HEK293 (cell line): ENCODE results near the gene KIF2C.

Experiments used
- CTCF ChIA-PET: fragments of 350-600 bp; formaldehyde crosslinking; extraction: SDS; loops from one replicate; lab custom pipeline; 2021; ENCODE audit warnings: antibody characterized with exemption; lab: Yijun Ruan, JAX
- POLR2A ChIA-PET: fragments of 300-600 bp; formaldehyde crosslinking; extraction: SDS; loops from one replicate; lab custom pipeline; 2020; ENCODE audit warnings: antibody characterized with exemption, inconsistent platforms; lab: Yijun Ruan, JAX
- H3K27ac ChIP-seq: fragments of 200-500 bp; sonication (Bioruptor generic); 2 replicates; pipeline ENCODE4 v1.5.1; 2014; ENCODE audit warnings: low read depth, low read length, control low read depth, inconsistent platforms; ENCODE audit errors: extremely low read depth
- H3K36me3 ChIP-seq, 2 experiments: fragments of 200-500 bp in 1 of 2; sonication (Bioruptor generic) in 1 of 2; 1 replicate in 1 of 2; 2 replicates in 1 of 2; pipeline ENCODE4 v1.5.1; 2014 to 2017; ENCODE audit warnings: inconsistent platforms in 2 of 2, low read length in 2 of 2; ENCODE audit not compliant: control insufficient read depth in 2 of 2, insufficient read depth in 1 of 2
- H3K4me1 ChIP-seq: fragments of 200-500 bp; sonication (Bioruptor generic); 2 replicates; pipeline ENCODE4 v1.5.1; 2014; ENCODE audit warnings: mild to moderate bottlenecking, low read length, inconsistent platforms; ENCODE audit not compliant: control insufficient read depth, insufficient read depth
- H3K4me3 ChIP-seq: 2 replicates; pipeline ENCODE4 v1.5.1; 2011; ENCODE audit warnings: low read depth, mild to moderate bottlenecking, control low read depth, low read length, moderate library complexity
- H3K9me3 ChIP-seq: fragments of 200-500 bp; sonication (Bioruptor generic); 2 replicates; pipeline ENCODE4 v1.5.1; 2014; ENCODE audit warnings: low read depth, low read length, inconsistent platforms; ENCODE audit not compliant: control insufficient read depth, insufficient read depth
- REPIN1 ChIP-seq: fragments of 450-650 bp; formaldehyde crosslinking; IDR thresholded peaks from 2 replicates; pipeline ENCODE4 v1.5.1; 2017; ENCODE audit warnings: missing biosample characterization, missing genetic modification characterization, low read depth
- ZBTB1 ChIP-seq: fragments of 450-650 bp; formaldehyde crosslinking; IDR thresholded peaks from 2 replicates; pipeline ENCODE4 v1.5.1; 2016; ENCODE audit warnings: missing biosample characterization, missing genetic modification characterization
- ZFP37 ChIP-seq: fragments of 450-650 bp; formaldehyde crosslinking; IDR thresholded peaks from 2 replicates; pipeline ENCODE4 v1.5.1; 2016; ENCODE audit warnings: missing biosample characterization, missing genetic modification characterization
- ZNF133 ChIP-seq: fragments of 450-650 bp; formaldehyde crosslinking; IDR thresholded peaks from 2 replicates; pipeline ENCODE4 v1.5.1; 2016; ENCODE audit warnings: missing biosample characterization, missing genetic modification characterization
- ZNF248 ChIP-seq: fragments of 450-650 bp; formaldehyde crosslinking; IDR thresholded peaks from 2 replicates; pipeline ENCODE4 v1.5.1; 2017; ENCODE audit warnings: missing biosample characterization, missing genetic modification characterization
- ZNF335 ChIP-seq: fragments of 450-650 bp; formaldehyde crosslinking; conservative IDR thresholded peaks from 2 replicates; pipeline ENCODE4 v1.5.1; 2016; ENCODE audit warnings: missing biosample characterization, missing genetic modification characterization
- ZNF341 ChIP-seq: fragments of 450-650 bp; formaldehyde crosslinking; IDR thresholded peaks from 2 replicates; pipeline ENCODE4; 2016; ENCODE audit warnings: low read depth, missing biosample characterization, missing genetic modification characterization
- ZNF629 ChIP-seq: fragments of 450-650 bp; formaldehyde crosslinking; IDR thresholded peaks from 2 replicates; pipeline ENCODE4 v1.5.1; 2017; ENCODE audit warnings: missing biosample characterization, missing genetic modification characterization
- TF ChIP-seq, protein P1 (sequence below): fragments of 450-650 bp; formaldehyde crosslinking; IDR thresholded peaks from 2 replicates; pipeline ENCODE4 v1.5.1; 2016; ENCODE audit warnings: missing biosample characterization, missing genetic modification characterization
- TF ChIP-seq, protein P2 (sequence below): fragments of 450-650 bp; formaldehyde crosslinking; IDR thresholded peaks from 2 replicates; pipeline ENCODE4 v1.5.1; 2016; ENCODE audit warnings: missing biosample characterization, missing genetic modification characterization
- TF ChIP-seq, protein P3 (sequence below): fragments of 450-650 bp; formaldehyde crosslinking; IDR thresholded peaks from 2 replicates; pipeline ENCODE4 v1.5.1; 2016; ENCODE audit warnings: missing biosample characterization, missing genetic modification characterization
- TF ChIP-seq, protein P4 (sequence below): fragments of 450-650 bp; formaldehyde crosslinking; IDR thresholded peaks from 2 replicates; pipeline ENCODE4 v1.5.1; 2016; ENCODE audit warnings: missing biosample characterization, missing genetic modification characterization
- TF ChIP-seq, protein P5 (sequence below): fragments of 450-650 bp; formaldehyde crosslinking; IDR thresholded peaks from 2 replicates; pipeline ENCODE4 v1.5.0; 2017; ENCODE audit warnings: missing biosample characterization, missing genetic modification characterization, borderline replicate concordance

KIF2C gene

DNA sequence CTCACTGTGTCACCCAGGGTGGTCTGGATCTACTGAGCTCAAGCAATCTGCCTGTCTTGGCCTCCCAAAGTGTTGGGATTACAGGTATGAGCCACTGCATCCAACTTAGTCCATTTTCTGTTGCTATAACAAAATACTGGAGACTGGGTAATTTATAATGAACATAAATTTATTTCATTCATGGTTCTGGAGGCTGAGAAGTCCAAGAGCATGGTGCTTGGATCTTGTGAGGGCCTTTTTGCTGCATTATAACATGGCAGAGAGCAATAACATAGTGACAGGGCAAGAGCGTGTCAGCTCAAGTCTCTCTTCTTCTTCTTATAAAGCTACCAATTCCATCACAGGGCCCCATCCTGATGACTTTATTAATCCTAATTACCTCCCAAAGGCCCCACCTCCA, 3.6 kb upstream of the KIF2C start:
- Histone ChIP-seq H3K36me3 (peaks cover 2 to 3% of the 10 kb centered on the region in 2 experiments; a peak in 2 of 3 replicates), H3K4me1 (peaks cover 3% of the 10 kb centered on the region; the same call in 1 of the 2 replicates), H3K27ac (no peak overlapping the region), H3K9me3 (no peaks in the 10 kb centered on the region), H3K4me3 (no peak overlapping the region)
- CTCF ChIA-PET, result interaction anchor here (0.6 to 0.7 kb wide), 2 partner anchors 54 to 174 kb away, joined by 3 to 4 read pairs; no protein-coding TSS in a partner anchor
- POLR2A ChIA-PET, result interaction anchor here (0.6 kb wide), 1 partner anchor 9 kb away, joined by 6 read pairs; no protein-coding TSS in a partner anchor
- TF ChIP-seq, protein P1, sequence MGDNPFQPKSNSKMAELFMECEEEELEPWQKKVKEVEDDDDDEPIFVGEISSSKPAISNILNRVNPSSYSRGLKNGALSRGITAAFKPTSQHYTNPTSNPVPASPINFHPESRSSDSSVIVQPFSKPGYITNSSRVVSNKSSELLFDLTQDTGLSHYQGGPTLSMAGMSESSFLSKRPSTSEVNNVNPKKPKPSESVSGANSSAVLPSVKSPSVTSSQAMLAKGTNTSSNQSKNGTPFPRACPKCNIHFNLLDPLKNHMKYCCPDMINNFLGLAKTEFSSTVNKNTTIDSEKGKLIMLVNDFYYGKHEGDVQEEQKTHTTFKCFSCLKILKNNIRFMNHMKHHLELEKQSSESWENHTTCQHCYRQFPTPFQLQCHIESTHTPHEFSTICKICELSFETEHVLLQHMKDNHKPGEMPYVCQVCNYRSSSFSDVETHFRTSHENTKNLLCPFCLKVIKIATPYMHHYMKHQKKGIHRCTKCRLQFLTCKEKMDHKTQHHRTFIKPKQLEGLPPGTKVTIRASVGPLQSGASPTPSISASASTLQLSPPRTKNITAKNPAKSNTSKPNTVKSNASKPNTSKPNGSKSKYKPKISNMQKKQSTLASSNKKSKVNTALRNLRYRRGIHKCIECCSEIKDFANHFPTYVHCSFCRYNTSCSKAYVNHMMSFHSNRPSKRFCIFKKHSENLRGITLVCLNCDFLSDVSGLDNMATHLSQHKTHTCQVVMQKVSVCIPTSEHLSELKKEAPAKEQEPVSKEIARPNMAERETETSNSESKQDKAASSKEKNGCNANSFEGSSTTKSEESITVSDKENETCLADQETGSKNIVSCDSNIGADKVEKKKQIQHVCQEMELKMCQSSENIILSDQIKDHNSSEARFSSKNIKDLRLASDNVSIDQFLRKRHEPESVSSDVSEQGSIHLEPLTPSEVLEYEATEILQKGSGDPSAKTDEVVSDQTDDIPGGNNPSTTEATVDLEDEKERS, result no peak
- TF ChIP-seq ZNF133 (tag by site-specific recombination) (no peak), ZNF341 (tag by site-specific recombination) (no peak), ZNF248 (tag by site-specific recombination) (no peak), ZNF629 (tag by site-specific recombination) (no peak), ZNF335 (no peak), ZBTB1 (tag by site-specific recombination) (no peak), REPIN1 (tag by site-specific recombination) (no peak), ZFP37 (tag by site-specific recombination) (no peak)
- TF ChIP-seq, protein P2, sequence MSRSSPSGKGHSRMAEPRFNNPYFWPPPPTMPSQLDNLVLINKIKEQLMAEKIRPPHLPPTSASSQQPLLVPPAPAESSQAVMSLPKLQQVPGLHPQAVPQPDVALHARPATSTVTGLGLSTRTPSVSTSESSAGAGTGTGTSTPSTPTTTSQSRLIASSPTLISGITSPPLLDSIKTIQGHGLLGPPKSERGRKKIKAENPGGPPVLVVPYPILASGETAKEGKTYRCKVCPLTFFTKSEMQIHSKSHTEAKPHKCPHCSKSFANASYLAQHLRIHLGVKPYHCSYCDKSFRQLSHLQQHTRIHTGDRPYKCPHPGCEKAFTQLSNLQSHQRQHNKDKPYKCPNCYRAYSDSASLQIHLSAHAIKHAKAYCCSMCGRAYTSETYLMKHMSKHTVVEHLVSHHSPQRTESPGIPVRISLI (tag by site-specific recombination), result no peak
- TF ChIP-seq, protein P3, sequence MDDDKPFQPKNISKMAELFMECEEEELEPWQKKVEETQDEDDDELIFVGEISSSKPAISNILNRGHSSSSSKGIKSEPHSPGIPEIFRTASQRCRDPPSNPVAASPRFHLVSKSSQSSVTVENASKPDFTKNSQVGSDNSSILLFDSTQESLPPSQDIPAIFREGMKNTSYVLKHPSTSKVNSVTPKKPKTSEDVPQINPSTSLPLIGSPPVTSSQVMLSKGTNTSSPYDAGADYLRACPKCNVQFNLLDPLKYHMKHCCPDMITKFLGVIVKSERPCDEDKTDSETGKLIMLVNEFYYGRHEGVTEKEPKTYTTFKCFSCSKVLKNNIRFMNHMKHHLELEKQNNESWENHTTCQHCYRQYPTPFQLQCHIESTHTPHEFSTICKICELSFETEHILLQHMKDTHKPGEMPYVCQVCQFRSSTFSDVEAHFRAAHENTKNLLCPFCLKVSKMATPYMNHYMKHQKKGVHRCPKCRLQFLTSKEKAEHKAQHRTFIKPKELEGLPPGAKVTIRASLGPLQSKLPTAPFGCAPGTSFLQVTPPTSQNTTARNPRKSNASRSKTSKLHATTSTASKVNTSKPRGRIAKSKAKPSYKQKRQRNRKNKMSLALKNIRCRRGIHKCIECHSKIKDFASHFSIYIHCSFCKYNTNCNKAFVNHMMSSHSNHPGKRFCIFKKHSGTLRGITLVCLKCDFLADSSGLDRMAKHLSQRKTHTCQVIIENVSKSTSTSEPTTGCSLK (tag by site-specific recombination), result no peak
- TF ChIP-seq, protein P4, sequence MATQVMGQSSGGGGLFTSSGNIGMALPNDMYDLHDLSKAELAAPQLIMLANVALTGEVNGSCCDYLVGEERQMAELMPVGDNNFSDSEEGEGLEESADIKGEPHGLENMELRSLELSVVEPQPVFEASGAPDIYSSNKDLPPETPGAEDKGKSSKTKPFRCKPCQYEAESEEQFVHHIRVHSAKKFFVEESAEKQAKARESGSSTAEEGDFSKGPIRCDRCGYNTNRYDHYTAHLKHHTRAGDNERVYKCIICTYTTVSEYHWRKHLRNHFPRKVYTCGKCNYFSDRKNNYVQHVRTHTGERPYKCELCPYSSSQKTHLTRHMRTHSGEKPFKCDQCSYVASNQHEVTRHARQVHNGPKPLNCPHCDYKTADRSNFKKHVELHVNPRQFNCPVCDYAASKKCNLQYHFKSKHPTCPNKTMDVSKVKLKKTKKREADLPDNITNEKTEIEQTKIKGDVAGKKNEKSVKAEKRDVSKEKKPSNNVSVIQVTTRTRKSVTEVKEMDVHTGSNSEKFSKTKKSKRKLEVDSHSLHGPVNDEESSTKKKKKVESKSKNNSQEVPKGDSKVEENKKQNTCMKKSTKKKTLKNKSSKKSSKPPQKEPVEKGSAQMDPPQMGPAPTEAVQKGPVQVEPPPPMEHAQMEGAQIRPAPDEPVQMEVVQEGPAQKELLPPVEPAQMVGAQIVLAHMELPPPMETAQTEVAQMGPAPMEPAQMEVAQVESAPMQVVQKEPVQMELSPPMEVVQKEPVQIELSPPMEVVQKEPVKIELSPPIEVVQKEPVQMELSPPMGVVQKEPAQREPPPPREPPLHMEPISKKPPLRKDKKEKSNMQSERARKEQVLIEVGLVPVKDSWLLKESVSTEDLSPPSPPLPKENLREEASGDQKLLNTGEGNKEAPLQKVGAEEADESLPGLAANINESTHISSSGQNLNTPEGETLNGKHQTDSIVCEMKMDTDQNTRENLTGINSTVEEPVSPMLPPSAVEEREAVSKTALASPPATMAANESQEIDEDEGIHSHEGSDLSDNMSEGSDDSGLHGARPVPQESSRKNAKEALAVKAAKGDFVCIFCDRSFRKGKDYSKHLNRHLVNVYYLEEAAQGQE (tag by site-specific recombination), result no peak
- TF ChIP-seq, protein P5, sequence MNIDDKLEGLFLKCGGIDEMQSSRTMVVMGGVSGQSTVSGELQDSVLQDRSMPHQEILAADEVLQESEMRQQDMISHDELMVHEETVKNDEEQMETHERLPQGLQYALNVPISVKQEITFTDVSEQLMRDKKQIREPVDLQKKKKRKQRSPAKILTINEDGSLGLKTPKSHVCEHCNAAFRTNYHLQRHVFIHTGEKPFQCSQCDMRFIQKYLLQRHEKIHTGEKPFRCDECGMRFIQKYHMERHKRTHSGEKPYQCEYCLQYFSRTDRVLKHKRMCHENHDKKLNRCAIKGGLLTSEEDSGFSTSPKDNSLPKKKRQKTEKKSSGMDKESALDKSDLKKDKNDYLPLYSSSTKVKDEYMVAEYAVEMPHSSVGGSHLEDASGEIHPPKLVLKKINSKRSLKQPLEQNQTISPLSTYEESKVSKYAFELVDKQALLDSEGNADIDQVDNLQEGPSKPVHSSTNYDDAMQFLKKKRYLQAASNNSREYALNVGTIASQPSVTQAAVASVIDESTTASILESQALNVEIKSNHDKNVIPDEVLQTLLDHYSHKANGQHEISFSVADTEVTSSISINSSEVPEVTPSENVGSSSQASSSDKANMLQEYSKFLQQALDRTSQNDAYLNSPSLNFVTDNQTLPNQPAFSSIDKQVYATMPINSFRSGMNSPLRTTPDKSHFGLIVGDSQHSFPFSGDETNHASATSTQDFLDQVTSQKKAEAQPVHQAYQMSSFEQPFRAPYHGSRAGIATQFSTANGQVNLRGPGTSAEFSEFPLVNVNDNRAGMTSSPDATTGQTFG, result no peak
